ENCODE measurements around the gene TMEM234. TPM values are rescaled to one million over a fixed set of nuclear protein-coding genes. Genes with fewer than 3 reads are reported as not detected.

The TMEM234 gene
- polyA plus RNA-seq, 1 donor: 11.3 TPM

- no peak for DNase-seq
Observed at GRCh38 chr1:32172621-32173245, 49.4 kb downstream of the TMEM234 start.

- DNase-seq: no peak
Observed at GRCh38 chr1:32170991-32171390, 51.2 kb downstream of the TMEM234 start.

Other genes with a start within 250 kb of the TMEM234 start
- gene KHDRBS1, start 208.5 kb downstream of the TMEM234 start, polyA plus RNA-seq (ENCODE audit: insufficient read length): 138 TPM
- gene TMEM39B, start 149.4 kb downstream of the TMEM234 start, polyA plus RNA-seq (ENCODE audit: insufficient read length): 15.8 TPM
- gene KPNA6, start 114.3 kb downstream of the TMEM234 start, polyA plus RNA-seq (ENCODE audit: insufficient read length): 25.6 TPM
- 30.8 TPM for gene TXLNA, start 42.7 kb downstream of the TMEM234 start, polyA plus RNA-seq (ENCODE audit: insufficient read length)
- 44.2 TPM for gene CCDC28B, start 21.8 kb downstream of the TMEM234 start, polyA plus RNA-seq (ENCODE audit: insufficient read length)
- gene IQCC, start 16.7 kb downstream of the TMEM234 start, polyA plus RNA-seq (ENCODE audit: insufficient read length): 3.8 TPM
- gene DCDC2B, start 13.3 kb downstream of the TMEM234 start, polyA plus RNA-seq (ENCODE audit: insufficient read length): 0.67 TPM
- gene EIF3I, start 54 bp upstream of the TMEM234 start, polyA plus RNA-seq (ENCODE audit: insufficient read length): 149 TPM
- gene FAM167B, start 24.9 kb upstream of the TMEM234 start, polyA plus RNA-seq (ENCODE audit: insufficient read length): 7.6 TPM
- 0.89 TPM for gene LCK, start 28.9 kb upstream of the TMEM234 start, polyA plus RNA-seq (ENCODE audit: insufficient read length)
- 43.7 TPM for gene HDAC1, start 69.7 kb upstream of the TMEM234 start, polyA plus RNA-seq (ENCODE audit: insufficient read length)
- 173 TPM for gene MARCKSL1, start 113.9 kb upstream of the TMEM234 start, polyA plus RNA-seq (ENCODE audit: insufficient read length)
- gene FAM229A, start 140.1 kb upstream of the TMEM234 start, polyA plus RNA-seq (ENCODE audit: insufficient read length): 7.4 TPM
- gene TSSK3, start 140.2 kb upstream of the TMEM234 start, polyA plus RNA-seq (ENCODE audit: insufficient read length): 3.3 TPM
- gene BSDC1, start 172.1 kb upstream of the TMEM234 start, polyA plus RNA-seq (ENCODE audit: insufficient read length): 39.8 TPM
- 0.14 TPM for gene ZBTB8B, start 242.7 kb upstream of the TMEM234 start, polyA plus RNA-seq (ENCODE audit: insufficient read length)